Gastroesophageal sphincter (tissue), 4 donors: ENCODE measurements around the gene SYF2. TPM values are rescaled to one million over a fixed set of nuclear protein-coding genes. Genes with fewer than 3 reads are reported as not detected.

Source experiments
- ATAC-seq: fragments of 150-250 bp; one replicate; pipeline ENCODE4 v1.9.1; 2016; ENCODE audit warnings: mild to moderate bottlenecking, moderate library complexity
- H3K27ac ChIP-seq, 4 donors: fragments of 200-600 bp; sonication (generic) in 3 of 4; 1 replicate in 3 of 4; 2 replicates in 1 of 4; pipeline ENCODE4 v1.5.1; 2016 to 2019
- H3K27me3 ChIP-seq: fragments of 200-600 bp; sonication (generic); one replicate; pipeline ENCODE4 v1.5.1; 2019
- H3K36me3 ChIP-seq, 2 donors: fragments of 200-600 bp; sonication (generic); one replicate each; pipeline ENCODE4 v1.5.1; 2019; ENCODE audit warnings: control low read depth in 1 of 2
- H3K4me1 ChIP-seq, 3 donors: fragments of 200-600 bp; sonication (generic); 1 replicate in 2 of 3; 2 replicates in 1 of 3; pipeline ENCODE4 v1.5.1; 2016 to 2019; ENCODE audit warnings: control low read depth in 2 of 3
- H3K4me3 ChIP-seq, 2 donors: fragments of 200-600 bp; sonication (generic); one replicate each; pipeline ENCODE4 v1.5.1; 2019; ENCODE audit warnings: mild to moderate bottlenecking in 1 of 2, moderate library complexity in 1 of 2
- H3K9me3 ChIP-seq, 3 donors: fragments of 200-600 bp; sonication (generic); one replicate each; pipeline ENCODE4 v1.5.1; 2017 to 2019; ENCODE audit warnings: control low read depth in 2 of 3
- EP300 ChIP-seq: sonication (generic); formaldehyde crosslinking; IDR thresholded peaks from one replicate; pipeline ENCODE4 v1.6.1; 2017; ENCODE audit warnings: antibody characterized with exemption, mild to moderate bottlenecking
- POLR2A ChIP-seq, 2 donors: fragments of 450-650 bp; IDR thresholded peaks; one replicate each; pipeline ENCODE4 v1.6.1; 2017; ENCODE audit warnings: antibody characterized with exemption in 2 of 2, mild to moderate bottlenecking in 2 of 2, moderate library complexity in 1 of 2
- POLR2AphosphoS5 ChIP-seq: sonication (generic); formaldehyde crosslinking; IDR thresholded peaks from one replicate; pipeline ENCODE4 v1.6.1; 2017; ENCODE audit warnings: antibody characterized with exemption
- WGBS, 2 donors: methylation state at CpG; one replicate each; pipeline ENCODE4 v1.1.5; 2018; ENCODE audit warnings: low coverage in 1 of 2; 5-methylcytosine and 5-hydroxymethylcytosine counted together
- total RNA-seq, 4 donors: library from RNA; depleted of rRNA; stranded (reverse); fragments of >200 nt; gene quantifications; one replicate each; pipeline ENCODE4 v1.1.0, GENCODE V29; 2016
- TF ChIP-seq, protein P1 (sequence below), 4 experiments: fragments of 200-600 bp in 2 of 4; fragments of 450-650 bp in 2 of 4; sonication (generic) in 1 of 4; IDR thresholded peaks; one replicate each; pipeline ENCODE4 v1.5.1; 2017 to 2019; ENCODE audit warnings: antibody characterized with exemption in 4 of 4, mild to moderate bottlenecking in 2 of 4, moderate library complexity in 2 of 4

Gene SYF2
- total RNA-seq, 4 donors from 2014 or later, result 54.5 to 105 (median 88.5) TPM

DNA sequence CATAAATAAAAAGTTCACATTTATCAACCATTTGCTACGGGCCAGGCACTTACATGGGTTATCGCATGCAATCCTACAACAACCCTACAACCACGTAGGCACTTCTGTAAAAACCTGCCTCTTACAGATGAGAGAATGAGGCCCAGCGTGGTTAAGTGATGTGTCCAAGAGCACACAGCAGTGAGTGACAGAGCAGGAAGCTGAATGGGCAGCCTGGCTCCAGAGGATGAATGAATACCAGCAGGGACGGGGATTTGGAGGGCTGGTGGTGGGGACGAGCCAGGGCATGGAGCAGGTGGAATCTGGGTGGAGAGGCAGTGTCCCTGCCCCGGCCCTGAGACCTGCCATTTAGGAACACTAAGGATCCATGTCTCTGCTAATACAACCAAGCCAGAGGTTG lies 35.5 kb downstream of the SYF2 start:
- ATAC-seq, result no peak
- WGBS, 2 donors, result 82 to 91% methylated on average over 6 to 7 of the region's 7 CpGs
- H3K27ac ChIP-seq, result no peak overlapping the region

DNA sequence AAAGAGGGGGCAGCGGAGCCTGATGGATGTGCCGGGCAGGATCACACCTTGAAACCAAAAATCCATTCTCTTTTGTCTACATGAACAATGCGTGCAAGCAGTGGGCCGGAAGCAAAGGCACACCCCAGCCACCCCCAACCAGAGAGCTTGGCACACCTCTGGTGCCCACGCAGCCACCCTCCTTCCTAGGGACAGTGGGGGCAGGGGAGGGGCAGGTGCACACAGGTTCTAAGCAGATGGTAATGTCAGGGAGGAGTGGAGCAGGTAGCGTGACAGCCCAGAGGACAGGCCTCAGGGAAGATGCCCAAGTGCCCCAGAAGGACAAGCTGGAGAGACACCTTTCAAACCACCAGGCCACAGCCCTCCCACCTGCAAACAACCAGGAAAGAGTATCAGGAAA lies 36.5 kb downstream of the SYF2 start:
- H3K9me3 ChIP-seq, result no peaks in the 10 kb centered on the region
- peaks cover 0 to 15% (median 0%) of the 10 kb centered on the region in 3 donors for H3K4me1 ChIP-seq
- no peaks in the 10 kb centered on the region for H3K36me3 ChIP-seq
- WGBS, 2 donors, result 70 to 80% methylated on average over 2 of the region's 6 CpGs
- no peak overlapping the region for H3K27ac ChIP-seq
- peaks cover 54% of the 10 kb centered on the region for H3K27me3 ChIP-seq
- H3K4me3 ChIP-seq, result no peak overlapping the region
- TF ChIP-seq EP300 (no peak), POLR2AphosphoS5 (no peak), POLR2A (IDR thresholded peaks at IDR 0.05) (no peak)
- TF ChIP-seq, protein P1, sequence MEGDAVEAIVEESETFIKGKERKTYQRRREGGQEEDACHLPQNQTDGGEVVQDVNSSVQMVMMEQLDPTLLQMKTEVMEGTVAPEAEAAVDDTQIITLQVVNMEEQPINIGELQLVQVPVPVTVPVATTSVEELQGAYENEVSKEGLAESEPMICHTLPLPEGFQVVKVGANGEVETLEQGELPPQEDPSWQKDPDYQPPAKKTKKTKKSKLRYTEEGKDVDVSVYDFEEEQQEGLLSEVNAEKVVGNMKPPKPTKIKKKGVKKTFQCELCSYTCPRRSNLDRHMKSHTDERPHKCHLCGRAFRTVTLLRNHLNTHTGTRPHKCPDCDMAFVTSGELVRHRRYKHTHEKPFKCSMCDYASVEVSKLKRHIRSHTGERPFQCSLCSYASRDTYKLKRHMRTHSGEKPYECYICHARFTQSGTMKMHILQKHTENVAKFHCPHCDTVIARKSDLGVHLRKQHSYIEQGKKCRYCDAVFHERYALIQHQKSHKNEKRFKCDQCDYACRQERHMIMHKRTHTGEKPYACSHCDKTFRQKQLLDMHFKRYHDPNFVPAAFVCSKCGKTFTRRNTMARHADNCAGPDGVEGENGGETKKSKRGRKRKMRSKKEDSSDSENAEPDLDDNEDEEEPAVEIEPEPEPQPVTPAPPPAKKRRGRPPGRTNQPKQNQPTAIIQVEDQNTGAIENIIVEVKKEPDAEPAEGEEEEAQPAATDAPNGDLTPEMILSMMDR (IDR thresholded peaks at IDR 0.05), result no peak
- ATAC-seq, result no peak

More for the DNA sequence above, 35.5 kb downstream of the SYF2 start:
- H3K36me3 ChIP-seq, result no peaks in the 10 kb centered on the region
- H3K9me3 ChIP-seq, result no peaks in the 10 kb centered on the region
- no peak for TF ChIP-seq POLR2AphosphoS5
- no peak for TF ChIP-seq POLR2A (IDR thresholded peaks at IDR 0.05)
- TF ChIP-seq, protein P1 (IDR thresholded peaks at IDR 0.05), result no peak
- TF ChIP-seq EP300, result no peak
- H3K4me1 ChIP-seq, result peaks cover 0 to 15% (median 0%) of the 10 kb centered on the region in 3 donors
- H3K4me3 ChIP-seq, result no peak overlapping the region
- H3K27me3 ChIP-seq, result peaks cover 55% of the 10 kb centered on the region

DNA sequence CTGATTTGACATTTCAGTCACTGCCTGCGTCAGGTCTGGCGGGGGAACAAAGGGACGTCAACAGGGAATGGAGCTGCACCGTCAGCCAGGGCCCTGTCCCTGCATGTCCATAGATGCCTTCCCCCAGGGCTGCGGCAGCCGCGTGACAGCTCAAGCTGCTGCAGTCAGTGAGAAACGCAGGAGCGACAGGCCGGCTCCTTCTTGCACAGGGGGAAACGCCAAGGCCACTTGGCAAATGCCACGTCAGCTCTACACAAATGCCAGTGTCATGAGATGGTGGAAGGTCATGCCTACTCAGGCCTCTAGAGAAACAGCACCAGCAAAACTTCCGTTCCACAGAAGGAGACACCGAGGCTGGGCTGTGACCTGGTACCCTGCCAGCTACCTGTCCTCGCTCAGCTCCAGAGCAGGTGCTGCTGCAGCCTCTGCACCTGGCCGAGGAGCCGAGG lies 37.7 kb downstream of the SYF2 start:
- no peaks in the 10 kb centered on the region for H3K36me3 ChIP-seq
- no CpG with 5 or more reads among the region's 17 CpGs for WGBS, 2 donors
- no peak for ATAC-seq
- no peak for TF ChIP-seq POLR2A (IDR thresholded peaks at IDR 0.05)
- TF ChIP-seq, protein P1 (IDR thresholded peaks at IDR 0.05), result no peak
- TF ChIP-seq EP300, result no peak
- no peak for TF ChIP-seq POLR2AphosphoS5
- peaks cover 0 to 15% (median 0%) of the 10 kb centered on the region in 3 donors for H3K4me1 ChIP-seq
- no peaks in the 10 kb centered on the region for H3K9me3 ChIP-seq
- no peak overlapping the region for H3K27ac ChIP-seq
- H3K27me3 ChIP-seq, result peaks cover 45% of the 10 kb centered on the region
- no peak overlapping the region for H3K4me3 ChIP-seq

DNA sequence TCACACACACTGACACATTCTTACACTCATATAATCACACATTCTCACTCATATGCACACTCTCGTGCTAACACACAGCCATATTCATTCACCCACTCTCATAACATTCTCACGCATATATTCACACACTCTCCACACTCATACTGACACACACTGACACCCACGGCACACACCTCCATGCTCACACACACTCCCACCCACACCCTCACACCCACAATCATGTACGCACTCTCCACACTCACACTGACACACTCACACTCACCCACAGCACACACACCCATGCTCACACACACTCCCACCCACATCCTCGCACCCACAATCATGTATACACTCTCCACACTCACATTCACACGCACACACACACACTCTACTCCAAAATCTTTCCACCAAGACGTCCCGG lies 38.2 kb downstream of the SYF2 start:
- no peak overlapping the region for H3K4me3 ChIP-seq
- no peak for ATAC-seq

DNA sequence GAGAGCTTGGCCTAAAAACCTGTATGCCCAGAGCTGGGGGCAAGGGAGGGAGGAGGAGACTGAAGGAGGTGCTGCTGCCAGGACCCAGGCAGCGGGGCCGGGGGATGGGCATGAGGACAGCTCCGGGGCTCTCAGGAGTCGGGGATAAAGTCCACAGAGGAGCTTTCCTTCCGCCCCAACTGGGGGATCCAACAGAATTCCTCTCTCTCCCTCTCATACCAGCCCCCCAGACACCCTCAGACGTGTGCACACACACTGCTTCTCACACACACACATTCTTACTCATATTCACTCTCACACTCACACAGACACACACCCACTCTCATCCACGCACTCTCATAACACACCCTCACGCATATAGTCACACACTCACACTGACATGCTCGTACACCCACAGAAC lies 39.1 kb downstream of the SYF2 start:
- H3K9me3 ChIP-seq, result no peaks in the 10 kb centered on the region
- TF ChIP-seq EP300 (no peak), POLR2AphosphoS5 (no peak)
- no peaks in the 10 kb centered on the region for H3K36me3 ChIP-seq
- ATAC-seq, result no peak
- H3K4me1 ChIP-seq, result peaks cover 0 to 6% (median 0%) of the 10 kb centered on the region in 3 donors
- 60 to 73% methylated on average over 3 to 9 of the region's 9 CpGs for WGBS, 2 donors
- H3K27ac ChIP-seq, result no peak overlapping the region
- peaks cover 48% of the 10 kb centered on the region for H3K27me3 ChIP-seq
- no peak overlapping the region for H3K4me3 ChIP-seq

More for the DNA sequence above, 38.2 kb downstream of the SYF2 start:
- no peaks in the 10 kb centered on the region for H3K9me3 ChIP-seq
- H3K36me3 ChIP-seq, result no peaks in the 10 kb centered on the region
- 75 to 78% methylated on average over 5 to 8 of the region's 8 CpGs for WGBS, 2 donors
- peaks cover 0 to 13% (median 0%) of the 10 kb centered on the region in 3 donors for H3K4me1 ChIP-seq
- TF ChIP-seq, protein P1 (IDR thresholded peaks at IDR 0.05), result no peak
- TF ChIP-seq EP300 (no peak), POLR2A (IDR thresholded peaks at IDR 0.05) (no peak), POLR2AphosphoS5 (no peak)
- H3K27me3 ChIP-seq, result peaks cover 48% of the 10 kb centered on the region
- H3K27ac ChIP-seq, result no peak overlapping the region
